ENCODE data around the gene SF3B6.
A peak's percentile ranks its signal among the peaks of the same experiment; 100 is the strongest.
"Not testable (repeated sequence)": the region's sequence is repeated elsewhere in the genome, so short reads cannot be mapped to it uniquely, and the experiment has no call there.

SF3B6 gene

DNA sequence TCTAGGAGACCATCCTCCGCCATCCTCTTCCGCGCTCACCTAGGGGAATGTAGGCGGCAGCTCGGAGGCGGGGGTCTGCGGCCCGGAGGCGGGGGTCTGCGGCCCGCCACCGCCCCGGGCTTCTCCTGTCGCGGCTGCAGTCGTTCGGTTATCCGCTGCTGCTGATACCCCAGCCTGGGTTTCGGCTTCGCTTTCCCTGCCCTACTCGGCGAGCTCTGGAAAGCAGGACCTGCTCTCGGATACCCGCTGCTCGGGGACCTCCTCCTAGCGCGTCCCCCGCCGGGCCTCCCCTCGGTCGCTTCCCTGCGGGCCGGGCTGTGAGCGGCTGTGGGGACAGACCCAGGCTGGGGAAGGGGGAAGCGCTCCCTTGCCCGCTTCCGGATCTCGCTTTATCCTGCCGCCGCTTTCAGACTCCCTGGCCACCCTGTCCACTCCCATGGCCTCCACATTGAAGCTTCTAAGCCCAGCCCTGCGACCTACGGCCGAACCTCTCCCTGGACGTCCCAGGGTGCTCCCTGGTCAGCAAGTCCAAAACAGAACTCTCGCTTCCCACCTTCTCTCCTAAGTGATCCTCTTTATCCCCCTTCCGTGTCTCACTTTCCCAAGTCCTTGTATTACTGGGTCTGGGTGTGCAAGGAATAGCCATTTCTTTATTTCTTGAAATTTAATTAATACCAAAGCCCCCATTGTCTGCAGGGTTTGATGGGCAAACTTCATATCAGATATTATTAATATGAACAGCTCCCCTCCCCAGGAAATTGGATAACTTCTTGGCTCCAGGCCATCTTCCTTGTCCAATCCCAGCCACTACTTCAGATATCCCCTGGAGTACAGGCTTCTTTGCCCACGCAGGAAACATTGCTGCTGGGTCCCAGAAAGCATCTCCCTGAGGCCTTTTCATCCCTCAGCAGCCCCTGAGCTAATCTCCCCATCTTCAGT, 25.8 kb downstream of the SF3B6 start:
- no peak for FAIRE-seq

DNA sequence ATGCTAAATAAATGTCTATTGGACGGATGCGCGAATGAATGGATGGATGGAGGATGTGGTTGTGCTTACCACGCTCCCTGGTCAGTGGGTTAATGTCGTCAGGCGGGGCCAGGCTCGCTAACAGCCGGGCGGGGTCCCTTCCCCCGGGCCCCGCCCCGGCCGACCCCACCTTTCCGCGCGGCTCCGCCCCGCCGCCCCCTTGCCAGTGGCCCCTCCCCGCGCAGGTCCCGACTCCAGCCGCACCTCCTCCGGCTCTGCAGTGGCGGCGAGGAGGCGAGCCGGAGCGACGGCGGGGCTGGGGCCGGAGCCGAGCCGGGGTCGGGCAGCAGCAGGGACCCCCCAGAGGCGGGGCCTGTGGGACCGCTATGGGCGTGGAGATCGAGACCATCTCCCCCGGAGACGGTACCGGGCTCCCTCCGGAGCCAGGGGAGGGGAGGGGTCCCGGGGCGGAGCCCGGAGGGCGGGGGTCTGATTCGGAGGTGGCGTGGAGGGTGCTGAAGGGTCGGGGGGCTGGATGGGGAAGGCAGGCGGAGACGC, 26.6 kb downstream of the SF3B6 start, which contains the start of gene FKBP1B:
Gene FKBP1B (plus strand): TSS at position 257 of the 537 bp plus-strand sequence. CDS start 109 bp downstream, at position 366.
- no peak for FAIRE-seq

DNA sequence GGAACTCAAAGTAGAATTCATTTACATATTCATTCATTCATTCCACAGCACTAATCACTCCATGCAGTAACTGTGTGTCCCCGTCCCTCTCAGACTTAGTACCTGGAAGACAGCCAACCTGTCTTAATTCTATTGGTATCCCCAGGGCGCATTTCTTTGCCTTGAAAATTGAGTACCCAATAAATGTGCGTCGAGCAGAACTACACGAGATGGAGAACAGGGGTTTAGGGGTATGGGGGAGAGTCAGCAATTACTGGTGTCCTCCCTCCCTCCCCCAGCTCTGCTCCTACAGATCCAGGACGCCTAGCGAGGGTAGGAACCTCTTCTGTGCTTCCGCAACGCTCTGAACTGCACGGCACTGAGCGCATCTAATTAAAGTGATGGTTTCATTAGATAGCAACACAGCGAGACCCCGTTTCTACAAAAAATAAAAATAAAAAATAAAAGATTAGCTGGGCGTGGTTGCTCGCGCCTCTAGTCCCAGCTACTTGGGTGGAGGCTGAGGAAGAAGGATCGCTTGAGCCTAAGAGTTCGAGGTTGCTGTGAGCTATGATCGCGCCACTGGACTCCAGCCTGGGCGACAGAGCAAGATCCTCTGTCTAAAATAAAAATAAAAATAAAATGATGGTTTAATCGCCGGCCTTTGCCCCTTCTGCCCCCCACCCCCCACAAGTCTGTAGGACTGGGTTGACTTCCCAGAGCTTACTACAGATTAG, 27.2 kb downstream of the SF3B6 start:
- FAIRE-seq: no peak

DNA sequence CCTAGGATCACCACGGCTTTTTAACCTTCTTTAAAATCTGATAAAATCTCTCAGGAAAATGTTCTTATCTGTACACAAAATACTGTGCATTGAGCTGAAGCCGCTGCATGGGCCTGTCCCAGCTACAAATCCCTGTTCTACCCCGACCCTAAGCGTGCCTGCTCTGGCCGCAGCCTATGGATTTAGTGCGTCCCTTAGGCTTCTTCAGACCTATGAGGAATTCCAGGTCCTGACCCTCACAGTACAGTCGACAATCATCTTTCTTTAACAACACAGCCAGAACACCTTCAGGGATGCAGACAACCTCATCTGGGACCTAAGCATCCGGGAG, 28.5 kb downstream of the SF3B6 start:
- no peak for FAIRE-seq

DNA sequence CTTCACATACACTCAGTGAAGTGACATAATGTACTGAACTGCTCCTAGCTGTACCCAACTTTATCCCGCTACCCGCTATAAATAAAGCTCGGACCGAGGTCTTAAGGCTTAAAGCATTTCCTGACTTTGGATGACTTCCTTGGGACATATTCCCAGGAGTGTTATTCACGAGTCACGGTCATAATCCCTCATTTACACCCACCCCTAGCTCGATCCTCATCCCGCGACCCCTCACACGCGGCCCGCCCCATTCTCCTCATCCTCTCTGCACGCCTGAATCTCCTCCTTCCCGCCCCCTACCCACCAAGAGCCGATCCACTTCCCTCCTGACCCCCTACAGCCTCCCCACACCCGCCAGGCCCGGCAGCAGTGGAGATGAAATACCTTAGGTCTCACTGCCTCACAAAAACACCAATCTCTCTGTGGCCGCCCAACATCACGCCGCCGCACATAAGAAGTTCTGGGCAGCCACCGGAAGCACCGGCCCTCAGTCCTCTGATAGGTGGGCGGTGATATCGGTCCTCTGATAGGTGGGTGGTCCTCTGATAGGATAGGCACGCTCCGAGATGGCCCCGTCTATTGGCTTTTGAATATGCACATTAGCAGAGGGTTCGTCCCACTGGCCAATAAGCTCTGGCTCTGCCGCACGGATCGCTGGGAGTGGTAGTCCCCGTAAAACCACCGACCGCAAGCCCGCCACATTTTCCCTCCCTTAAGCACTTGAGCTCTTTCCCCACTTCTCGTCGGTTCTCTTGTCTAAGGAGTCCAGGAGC, 29.0 kb downstream of the SF3B6 start, which contains the start of gene WDCP:
Gene WDCP (minus strand): TSS at position 462 of the 773 bp plus-strand sequence. CDS start 7,897 bp downstream, outside the sequence.
- FAIRE-seq: peak; percentile 94

DNA sequence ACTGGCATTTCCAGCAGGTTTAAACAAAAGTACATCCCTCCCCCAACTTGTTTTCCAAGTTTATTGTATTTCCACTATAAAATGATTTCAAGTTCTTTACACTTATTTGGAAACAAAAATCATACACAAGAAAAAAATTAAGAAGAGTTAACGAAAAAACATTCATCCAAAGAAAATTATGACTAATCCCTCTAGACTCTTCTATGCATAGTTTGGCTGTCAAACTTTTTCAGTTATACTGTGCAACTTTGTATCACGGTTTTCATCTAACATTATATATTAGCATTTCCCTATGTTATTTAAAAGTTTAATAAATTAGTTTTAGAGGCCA, 29.6 kb downstream of the SF3B6 start:
- FAIRE-seq: no peak

DNA sequence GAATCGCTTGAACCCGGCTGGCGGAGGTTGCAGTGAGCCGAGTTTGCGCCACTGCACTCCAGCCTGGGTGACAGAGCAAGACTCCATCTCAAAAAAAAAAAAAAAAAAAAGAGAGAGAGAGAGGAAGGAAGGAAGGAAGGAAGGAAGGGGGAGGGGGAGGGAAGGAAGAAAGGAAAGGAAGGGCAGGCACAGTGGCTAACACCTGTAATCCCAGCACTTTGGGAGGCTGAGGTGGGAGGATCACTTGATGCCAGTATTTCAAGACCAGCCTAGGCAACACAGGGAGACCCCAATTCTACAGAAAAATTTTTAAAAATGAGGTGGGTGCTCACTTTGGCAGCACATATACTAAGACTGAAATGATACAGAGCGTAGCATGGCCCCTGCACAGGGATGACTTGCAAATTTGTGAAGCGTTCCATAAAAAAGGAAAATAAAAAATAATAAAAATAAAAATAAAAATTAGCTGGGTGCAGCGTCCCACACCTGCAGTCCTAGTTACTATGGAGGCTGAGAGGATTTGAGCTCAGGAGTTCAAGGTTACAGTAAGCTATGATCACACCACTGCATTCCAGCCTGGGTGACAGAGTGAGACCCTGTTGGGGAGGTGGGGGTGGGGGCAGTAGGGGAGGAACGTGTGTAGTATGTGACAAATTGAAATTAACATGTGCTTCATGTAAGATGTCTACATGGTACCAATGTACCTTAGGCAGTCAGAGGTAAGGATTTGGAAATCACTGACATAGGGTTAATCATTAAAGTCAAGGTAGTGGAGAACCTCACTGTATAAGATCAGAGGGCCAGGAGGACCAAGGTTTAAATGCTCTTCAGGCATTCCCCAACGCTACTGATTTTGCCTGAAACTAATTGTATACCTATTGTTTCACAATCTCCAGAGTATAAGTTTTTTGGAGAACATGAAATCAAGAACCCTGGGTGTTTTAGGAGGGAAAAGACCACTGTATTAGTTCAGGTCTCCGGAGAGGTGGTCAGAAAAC, 30.3 kb downstream of the SF3B6 start:
- no peak for FAIRE-seq

DNA sequence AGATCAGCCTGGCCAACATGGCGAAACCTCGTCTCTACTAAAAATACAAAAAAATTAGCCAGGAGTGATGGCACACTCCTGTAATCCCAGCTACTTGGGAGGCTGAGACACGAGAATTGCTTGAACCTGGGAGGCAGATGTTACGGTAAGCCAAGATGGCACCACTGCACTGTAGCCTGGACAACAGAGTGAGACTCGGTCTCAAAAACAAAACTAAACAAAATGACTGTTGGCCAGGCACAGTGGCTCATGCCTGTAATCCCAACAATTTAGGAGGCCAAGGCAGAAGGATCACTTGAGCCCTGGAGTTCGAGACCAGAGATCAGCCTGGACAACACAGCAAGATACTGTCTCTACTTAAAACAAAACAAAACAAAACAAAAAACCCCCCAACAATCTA, 33.0 kb downstream of the SF3B6 start:
- FAIRE-seq: not testable (repeated sequence)

DNA sequence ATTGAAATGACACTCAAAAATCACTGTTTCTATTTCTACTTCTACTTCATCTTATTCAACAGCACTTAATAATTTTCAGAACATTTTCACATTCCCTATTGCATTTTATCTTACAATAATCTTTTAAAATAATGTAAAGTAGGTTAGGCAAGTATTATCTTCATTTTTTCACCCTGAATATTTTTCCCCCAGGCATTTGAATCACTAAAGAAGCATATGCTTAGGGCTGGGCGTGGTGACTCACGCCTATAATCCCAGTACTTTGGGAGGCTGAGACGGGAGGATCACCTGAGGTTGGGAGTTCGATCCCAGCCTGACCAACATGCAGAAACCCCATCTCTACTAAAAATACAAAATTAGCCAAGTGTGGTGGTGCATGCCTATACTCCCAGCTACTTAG, 35.6 kb downstream of the SF3B6 start:
- no peak for FAIRE-seq

DNA sequence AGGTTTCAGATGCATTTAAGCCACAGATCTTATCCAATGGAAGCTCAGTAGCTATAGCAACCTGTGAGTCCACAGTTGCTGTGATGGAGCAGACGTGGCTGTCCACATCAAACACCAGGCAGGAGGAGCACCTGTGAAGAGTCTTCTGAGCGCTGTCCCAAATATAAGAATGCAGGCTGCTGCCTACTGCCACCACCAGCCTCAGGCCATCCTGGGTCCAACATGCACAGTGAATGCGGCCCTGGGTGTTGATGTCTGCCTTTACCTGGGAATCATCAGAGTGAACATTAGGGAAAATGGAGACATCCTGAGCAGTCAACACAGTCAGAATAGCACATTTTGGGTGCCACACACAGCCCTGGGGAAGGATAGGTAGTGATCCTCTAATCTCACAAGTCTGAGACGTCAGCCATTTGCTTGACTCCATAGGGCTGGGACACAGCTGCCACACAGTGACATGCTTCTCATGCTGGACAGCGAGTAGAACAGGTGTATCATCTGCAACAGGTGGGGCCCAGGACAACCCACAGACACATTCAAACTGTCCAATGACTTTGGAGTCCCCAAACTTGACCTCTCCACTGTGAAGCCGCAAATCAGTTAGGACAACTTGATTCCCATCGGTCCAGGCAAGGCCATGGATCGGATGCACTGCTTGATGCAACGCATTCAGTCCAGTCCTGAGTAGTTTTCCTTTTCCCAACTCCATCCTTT, 37.2 kb downstream of the SF3B6 start:
- FAIRE-seq: no peak

DNA sequence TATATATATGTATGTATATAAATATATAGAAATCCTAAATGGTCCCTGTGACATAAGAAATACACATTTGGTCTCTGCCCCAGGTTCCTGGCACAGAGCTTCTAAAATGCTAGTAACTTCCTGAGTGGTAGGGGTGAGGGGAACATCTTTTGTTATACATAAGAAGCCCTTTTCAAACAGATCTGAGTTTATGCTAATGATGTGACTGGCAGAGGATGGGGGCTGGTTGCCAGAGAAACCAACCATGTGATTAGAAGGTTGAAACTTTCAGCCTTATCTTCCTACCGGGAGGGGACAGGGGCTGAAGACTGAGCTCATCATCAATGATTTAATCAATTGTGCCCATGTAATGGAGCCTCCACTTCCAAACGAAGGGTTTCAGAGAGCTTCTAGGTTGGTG, 49.9 kb downstream of the SF3B6 start:
- FAIRE-seq: no peak

DNA sequence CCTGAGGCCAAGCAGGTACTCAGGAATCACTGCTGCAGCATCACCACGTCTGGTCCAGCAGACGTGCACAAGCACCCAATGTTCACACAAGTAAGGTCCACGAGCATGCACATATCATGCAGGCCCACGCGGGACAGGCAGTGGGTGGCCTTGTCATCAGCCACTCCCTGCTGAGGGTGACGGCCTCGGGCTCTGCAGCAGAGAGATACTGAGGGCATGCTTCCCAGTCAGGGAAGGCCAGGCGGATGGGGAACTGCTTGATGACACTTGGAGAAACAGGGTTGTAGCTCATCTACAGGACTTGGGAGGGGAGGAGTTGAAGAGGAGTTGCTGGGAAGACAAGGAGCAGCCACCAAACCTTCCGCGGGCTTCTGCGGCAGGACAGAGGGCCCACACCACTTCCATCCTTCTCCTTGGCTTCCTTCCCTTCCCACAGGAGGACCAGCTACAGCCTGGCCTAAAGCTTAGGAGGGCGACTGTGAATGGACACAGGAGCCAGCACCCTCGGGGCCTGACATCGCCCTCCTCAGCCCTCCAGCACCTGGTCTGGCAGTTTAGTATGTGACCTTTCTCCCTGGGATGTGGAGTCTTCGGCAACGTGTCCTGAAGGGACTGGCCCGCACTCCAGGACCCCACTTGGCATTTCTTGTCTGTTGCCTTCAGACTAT, 51.0 kb downstream of the SF3B6 start:
- no peak for FAIRE-seq

DNA sequence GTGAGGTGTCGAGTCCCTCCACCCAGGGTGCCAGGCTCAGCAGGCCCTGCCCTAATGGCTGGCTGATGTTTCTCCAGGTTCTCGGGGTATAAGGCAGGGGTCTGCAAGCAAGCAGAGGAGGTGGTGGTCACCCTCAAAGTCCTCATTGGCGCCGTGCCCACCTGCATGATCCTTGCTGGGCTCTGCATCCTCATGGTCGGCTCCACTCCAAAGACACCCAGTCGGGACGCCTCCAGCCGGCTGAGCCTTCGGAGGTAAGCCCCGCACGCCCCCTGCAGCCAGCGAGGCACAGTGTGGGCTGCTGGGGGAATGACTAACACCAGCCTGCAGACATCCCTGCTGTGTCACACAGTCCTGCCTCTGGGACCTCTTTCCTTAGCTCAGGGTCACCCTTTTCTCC, 52.1 kb downstream of the SF3B6 start:
- no peak for FAIRE-seq

DNA sequence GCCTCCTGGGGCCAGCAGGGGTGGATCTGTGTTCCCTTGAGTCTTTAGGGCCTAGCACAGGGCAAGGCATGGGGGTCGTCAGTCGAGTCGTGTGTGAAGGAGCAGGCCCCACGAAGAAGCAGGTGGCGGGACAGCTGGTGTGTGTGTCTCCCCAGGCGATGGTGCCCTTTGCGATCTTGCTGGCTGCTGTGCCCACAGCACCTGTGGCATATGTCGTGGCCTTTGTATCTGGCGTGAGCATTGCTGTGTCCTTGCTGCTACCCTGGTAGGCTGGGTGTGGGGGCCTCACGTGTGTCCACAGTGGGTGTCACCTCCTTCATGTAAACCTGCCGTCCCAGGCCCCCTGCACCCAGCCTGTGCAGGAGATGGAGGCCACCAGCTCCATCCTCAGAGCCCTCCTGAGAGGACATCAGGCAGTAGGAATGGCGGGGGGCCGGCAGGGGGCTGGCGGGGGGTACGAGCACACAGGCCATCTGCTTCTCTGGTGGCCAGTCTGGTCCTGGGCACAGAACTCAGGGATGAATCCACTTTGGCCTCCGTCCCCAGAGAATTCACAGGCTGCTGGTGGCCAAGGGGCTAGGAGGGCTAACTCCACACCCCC, 53.1 kb downstream of the SF3B6 start:
- no peak for FAIRE-seq

DNA sequence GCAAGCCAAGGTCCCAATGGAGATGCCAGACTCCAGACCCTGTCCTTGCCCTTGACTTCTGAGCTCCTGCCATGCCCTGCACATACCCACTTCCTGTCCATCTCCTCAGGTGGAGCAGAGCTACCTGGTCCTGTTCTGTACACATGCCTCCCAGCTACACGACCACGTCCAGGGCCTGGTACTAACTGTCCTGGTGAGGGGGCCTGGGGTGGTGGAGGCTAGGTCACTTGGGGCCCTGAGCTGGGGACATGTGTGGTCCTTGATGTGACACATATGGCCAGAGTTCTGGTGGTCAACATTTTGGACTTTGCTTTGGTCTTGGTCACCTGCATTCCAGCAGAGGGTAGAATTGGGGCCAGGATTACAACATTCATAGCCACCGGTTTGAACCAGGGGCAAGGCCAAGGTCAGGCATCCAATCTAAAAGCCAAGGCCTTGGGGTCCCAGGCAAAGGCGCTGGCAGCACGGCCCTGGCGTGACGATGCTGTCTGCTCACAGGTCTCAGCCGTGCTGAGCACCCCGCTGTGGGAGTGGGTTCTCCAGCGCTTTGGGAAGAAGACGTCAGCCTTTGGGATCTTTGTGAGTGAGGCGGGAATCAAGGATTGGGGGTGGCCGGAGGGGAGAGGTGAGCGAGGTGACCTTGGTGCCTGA, 53.7 kb downstream of the SF3B6 start:
- no peak for FAIRE-seq

DNA sequence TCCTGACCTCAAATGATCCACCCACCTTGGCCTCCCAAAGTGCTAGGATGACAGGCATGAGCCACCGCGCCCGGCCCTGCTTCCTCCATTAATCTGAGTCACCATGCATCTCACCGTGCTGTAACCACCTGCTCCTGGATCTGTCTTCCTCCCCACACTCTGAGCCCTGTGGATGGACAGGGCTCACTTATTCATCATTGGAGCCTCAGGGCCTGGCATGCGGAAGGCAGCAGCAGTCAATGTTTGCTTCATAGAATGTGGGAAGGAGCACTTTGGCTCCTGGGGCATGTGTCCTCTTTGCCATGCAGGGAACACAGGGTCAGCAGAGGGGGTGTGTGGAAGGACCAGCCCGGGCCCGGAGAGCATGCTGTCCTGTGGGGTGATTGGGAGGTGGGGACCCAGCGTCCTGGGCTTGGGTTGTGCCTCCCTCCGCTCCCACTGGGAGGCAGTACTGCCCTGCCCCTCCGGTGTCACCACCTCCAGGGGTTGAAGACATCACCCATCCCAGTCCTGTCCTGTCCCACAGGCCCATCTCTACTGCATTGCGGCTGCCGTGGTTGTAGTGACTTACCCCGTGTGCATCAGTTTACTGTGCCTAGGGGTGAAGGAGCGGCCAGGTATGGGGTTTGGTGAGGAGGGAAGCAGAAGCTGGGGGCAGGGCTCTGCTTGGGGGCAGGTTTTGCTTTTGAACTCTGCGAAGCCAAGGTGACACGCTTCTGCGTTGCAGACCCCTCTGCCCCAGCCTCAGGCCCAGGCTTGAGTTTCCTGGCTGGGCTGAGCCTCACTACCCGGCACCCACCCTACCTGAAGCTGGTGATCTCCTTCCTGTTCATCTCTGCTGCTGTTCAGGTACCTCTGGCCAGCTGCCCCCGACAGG, 54.8 kb downstream of the SF3B6 start:
- FAIRE-seq: no peak

DNA sequence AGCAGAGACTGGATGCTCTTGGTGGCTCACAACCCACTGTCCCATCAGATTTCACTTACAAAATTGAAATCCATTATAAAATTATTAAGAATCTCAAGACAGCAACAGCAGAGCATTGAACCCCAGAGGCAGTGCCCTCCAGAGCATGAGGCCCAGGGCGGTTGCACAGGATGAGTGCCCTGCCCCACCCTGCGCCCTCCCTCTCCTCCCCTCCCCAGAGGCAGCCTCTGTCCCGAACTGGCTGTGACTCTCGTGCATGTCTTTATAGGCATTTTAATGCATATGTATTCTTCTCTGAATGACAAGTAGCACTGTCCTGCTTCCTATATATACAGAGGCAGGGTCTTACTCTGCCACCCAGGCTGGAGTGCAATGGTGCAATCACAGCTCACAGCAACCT, 55.9 kb downstream of the SF3B6 start:
- FAIRE-seq: no peak

DNA sequence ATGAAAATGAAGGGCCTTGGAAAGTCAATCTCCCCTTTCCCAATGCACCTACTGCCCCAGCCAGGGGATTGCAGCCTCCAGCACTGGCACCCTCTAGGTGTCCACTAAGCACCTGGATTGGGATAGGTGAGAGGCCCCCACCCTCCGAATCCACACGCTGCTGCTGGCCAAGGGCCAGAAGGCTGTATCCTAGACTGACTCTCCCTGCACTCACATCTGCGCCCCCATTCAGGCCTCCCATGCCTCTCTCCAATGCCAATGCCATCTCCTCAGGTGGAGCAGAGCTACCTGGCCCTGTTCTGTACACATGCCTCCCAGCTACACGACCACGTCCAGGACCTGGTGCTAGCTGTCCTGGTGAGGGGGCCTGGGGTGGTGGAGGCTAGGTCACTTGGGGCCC, 56.4 kb downstream of the SF3B6 start:
- no peak for FAIRE-seq

DNA sequence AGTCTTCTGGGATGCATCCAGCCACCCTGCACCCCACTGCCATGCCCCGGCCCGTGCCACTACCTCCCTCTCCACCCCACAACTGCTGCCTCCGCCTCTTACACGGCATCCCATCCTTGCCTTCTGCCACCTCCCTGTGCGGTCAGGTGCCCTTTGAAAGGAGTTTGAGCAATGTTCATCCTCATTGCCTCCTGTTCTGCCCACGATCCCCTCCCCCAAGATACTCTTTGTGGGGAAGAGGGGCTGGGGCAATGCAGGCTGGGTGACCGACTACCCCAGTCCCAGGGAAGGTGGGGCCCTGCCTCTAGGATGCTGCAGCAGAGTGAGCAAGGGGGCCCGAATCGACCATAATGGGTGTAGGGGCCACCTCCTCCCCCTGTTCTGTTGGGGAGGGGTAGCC, 57.9 kb downstream of the SF3B6 start:
- no peak for FAIRE-seq
